CD4-positive, alpha-beta T cell treated with Interleukin-4 for 4 hours (primary cell): Measurements from ENCODE around the gene CLEC7A.
A peak's percentile ranks its signal among the peaks of the same experiment; 100 is the strongest.

Source experiments
- DNase-seq: peaks from one replicate; pipeline ENCODE4 v3.0.0-alpha.2; 2020

Gene CLEC7A

DNA sequence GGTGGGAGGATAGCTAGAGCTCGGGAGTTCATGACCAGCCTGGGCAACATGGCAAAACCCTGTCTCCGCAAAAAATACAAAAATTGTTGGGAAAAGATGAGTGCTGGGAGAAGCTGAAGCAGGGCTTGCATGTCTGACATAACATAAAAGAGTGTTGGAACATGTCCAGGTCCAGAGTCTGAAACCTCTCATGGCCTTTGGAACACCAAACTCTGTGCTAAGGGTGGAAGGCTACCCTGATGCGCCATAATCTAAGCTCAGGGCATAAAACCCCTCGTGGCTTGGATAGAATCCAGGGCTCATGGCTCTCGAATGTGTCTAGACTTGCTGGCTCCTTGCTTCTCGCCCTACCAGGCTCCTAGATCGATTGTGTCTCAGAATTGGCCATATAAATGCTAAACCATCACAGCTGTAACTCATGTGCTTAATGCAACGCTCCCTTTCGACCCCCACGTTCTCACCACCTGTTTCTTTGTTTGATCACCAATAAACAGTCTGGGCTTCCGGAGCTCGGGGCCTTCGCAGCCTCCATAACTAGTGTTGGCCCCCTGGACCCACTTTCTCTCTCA, 6.7 kb upstream of the CLEC7A start:
- no peak for DNase-seq

DNA sequence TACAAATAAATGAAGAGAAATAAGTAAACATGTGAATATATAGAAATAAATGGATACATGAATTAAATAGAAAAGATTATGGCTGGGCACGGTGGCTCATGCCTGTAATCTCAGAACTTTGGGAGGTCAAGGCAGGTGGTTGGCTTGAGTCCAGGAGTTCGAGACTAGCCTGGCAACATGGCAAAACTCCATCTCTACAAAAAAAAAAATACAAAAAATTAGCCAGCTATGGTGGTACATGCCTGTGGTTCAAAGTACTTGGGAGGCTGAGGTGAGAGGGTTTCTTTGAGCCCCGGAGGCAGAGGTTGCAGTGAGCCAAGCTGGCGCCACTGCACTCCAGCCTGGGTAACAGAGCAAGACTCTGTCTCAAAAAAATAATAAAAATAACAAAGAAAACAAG, 5.1 kb upstream of the CLEC7A start:
- DNase-seq: no peak

DNA sequence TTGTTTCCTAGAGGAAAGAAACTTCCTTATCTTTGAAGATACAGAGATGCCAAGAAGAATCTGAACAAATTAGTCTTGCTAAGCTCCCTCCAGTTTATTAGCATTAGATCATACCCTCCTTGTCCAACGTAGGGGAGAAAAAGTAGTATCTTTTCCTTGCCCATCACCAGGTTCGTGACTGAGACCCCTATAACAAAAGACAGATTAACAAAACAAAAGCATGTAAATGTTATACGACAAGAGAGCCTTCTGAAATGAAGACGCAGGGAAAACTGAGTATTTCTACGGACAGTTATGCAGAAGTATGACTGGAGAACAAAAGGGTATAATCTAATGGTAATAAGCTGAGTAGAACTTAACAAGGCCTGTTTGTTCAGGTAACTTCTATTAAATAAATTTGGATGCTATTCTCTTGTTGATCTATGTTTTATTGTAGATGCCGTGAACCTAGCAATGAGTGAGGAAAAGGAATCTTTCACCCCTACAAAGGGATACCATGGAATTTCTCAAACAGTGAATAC, 2.9 kb upstream of the CLEC7A start:
- DNase-seq: no peak

DNA sequence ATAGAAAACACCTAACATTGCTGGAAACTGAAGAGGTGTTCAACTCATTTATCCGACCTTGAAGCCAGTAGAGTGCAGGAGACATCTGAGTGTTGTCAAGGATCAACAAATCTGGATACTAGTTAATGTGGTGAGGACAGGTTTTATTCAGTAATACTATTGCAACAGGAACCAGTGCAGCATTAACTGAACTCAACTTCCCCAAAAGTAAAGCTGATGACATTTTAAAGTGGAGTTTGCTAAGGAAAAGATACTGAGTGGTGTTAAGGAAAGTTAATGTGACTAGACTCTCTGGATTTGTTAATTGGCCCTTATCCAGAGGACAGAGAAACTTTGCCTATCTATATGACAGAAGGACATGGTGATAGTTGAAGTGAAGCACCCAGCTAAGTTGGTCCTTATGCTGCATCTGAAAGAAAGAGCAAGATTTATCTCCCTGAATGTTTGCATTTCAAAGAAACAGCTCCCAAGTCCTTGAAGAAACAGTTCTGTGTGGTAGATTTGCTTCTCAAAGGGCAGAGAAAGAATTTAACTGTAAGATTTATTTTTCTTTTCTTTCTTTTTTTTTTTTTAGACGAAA, 1.2 kb upstream of the CLEC7A start:
- DNase-seq: no peak

DNA sequence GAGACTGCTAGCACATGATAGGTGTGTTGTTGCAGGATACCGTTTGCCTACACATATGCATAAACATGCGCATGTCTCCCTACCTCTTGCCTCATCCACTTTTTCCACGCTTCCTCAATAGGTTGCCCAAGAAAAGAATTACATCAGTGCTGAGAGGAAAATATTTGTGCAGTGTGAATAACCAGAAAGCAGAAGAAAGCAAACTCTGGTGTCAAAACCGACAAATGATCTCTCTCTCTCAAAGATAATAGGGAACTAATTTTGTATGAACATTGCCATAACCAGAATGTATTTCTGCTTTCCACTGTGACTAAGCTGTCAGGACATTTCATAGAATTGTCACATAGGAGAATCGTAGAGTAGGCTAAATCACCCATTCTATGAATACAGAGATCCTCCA, 1.3 kb downstream of the CLEC7A start:
- DNase-seq: peak; percentile 11

DNA sequence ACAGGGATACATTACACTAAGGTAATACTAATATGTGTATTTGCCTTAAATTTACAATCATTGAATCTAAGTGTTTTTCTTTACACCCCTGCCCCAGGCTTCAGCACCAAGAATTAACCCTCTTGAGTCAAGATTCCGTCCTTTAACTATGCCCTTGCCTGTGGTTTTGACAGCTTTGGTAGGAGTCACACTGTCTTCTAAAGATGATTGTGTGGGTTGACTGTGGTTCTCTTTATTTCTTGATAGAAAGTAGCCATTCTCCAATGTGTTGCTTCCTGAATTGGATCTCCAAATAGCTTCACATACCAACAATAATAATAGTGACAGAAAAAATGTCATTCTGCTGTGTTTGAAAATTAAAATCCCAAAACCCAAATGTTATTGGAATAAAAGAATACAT, 3.6 kb downstream of the CLEC7A start:
- DNase-seq: no peak

DNA sequence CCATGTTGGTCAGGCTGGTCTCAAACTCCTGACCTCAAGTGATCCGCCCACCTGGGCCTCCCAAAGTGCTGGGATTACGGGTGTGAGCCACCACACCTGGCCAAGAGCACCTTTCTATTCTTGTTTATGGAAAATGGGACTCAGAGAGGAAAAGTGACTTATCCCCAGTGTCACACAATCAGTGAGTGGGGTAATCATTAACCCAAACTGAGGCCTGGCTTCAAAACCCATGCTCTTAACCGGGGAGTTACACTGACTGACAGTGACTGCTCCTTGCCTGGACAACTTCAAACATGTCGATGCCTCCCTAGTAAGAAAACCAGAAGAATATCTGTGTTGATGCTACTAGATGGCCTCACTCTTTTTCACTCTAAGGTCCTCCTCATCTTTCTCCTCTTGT, 7.3 kb downstream of the CLEC7A start:
- DNase-seq: no peak

DNA sequence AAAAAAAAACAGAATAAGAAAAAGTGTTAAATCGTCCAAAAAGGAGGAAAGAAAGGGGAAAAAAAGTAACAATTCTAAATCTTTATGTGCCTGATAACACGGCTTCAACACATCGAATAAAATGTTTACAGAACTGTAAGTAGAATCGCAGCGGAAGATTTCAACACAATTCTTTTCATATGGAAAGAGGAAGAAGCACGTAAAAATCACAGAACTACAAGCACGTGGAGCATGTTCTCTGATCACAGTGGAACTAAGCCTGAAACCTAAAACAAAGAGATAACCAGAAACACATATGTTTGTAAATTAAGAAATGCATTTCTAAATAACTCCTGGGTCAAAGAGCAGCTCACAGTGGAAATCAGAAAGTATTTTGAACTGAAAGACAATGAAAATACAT, 8.7 kb downstream of the CLEC7A start:
- no peak for DNase-seq

DNA sequence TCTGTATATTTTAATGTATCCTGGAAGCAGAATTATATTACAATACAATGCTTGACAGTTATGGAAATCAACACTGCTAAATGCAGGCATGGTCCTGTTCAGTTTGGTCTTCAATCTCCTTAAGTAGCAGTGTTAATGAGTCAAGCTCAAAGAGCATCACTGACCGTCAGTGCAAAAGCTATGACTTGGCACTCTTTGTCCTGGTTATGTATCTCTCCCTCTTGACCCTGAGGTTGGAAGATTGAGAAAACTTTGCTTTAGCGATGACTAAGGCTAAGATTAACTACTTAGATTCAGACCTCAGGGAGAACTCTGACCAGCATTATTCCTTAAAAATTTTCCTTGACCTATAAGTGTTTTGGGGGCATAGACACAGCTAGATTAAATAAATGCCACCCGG, 10.9 kb downstream of the CLEC7A start:
- no peak for DNase-seq

DNA sequence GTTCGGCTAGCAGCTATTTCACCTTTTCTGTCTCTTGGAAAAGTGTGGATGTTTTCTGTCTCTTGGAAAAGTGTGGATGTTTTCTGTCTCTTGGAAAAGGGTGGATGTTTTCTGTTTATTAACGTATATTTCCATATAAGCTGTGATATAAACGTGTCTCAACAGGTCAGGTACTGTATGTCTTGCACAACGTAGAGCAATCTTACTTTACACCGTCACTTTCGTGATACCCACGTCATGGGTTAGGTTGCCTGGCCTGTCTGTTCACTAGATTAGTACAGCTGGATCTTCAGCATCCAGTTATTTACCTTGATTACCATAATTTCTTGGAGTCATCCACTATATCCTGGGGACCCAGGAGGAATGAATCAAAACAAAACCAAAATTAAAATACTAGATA, 14.1 kb downstream of the CLEC7A start:
- DNase-seq: no peak

DNA sequence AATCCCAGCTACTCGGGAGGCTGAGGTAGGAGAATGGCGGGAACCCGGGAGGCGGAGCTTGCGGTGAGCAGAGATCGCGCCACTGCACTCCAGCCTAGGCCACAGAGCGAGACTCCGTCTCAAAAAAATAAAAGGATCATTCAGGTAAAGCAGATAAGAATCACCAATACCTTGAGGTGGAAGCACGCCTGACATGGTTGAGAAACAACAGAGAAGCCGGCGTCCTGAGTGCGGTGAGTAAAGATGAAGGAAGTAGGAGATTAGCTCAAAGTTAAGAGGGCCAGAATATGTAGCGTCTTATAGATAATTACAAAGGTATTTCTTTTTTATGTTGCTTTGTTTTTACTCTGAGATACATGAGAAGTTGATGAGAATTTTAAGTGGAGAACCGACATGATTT, 14.7 kb downstream of the CLEC7A start:
- DNase-seq: no peak

DNA sequence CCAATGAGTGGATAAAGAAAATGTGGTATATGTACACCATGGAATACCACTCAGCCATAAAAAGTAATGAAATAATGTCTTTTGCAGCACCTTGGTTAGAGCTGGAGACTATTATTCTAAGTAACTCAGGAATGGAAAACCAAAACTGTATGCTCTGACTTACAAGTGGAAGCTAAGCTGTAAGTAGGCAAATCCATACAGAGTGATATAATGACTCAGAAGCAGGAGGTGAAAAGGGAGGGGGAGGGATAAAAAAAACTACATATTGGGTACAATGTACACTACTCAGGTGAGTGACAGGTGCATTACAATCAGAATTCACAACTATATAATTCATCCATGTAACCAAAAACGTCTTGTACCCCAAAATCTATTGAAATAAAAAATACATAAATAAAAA, 16.1 kb downstream of the CLEC7A start:
- DNase-seq: no peak

DNA sequence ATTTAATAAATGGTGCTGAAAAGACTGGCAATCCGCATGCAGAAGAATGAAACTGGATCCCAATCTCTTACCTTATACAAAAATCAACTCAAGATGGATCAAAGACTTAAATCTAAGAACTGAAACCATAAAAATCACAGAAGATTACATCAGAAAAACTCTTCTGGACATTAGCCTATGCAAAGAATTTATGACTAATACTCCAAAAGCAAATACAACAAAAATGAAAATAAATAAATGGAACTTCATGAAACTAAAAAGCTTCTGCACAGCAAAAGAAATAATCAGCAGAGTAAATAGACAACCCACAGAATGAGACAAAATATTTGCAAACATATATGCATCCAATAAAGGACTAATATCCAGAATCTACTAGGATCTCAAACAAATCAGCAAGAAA, 16.9 kb downstream of the CLEC7A start:
- DNase-seq: no peak

DNA sequence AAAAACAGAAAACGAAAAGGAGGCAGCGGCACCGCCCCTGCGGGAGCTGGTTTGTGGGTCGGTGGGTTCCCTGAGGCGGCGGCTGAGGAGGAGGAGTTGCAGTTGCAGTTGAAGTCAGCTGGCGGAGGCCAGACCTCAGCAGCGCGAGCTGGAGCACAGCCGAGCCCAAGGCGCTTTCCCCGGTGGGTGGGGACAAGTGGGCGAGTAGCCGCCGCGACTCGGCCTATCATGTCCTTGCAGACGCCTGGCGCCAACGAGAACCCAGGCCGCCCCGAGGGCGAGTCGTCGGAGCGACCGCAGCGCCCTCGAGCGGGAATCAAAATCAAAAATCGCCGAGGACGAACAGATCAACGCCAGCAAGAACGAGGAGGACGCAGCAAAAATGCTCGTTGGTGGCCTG, 18.5 kb downstream of the CLEC7A start:
- DNase-seq: no peak

DNA sequence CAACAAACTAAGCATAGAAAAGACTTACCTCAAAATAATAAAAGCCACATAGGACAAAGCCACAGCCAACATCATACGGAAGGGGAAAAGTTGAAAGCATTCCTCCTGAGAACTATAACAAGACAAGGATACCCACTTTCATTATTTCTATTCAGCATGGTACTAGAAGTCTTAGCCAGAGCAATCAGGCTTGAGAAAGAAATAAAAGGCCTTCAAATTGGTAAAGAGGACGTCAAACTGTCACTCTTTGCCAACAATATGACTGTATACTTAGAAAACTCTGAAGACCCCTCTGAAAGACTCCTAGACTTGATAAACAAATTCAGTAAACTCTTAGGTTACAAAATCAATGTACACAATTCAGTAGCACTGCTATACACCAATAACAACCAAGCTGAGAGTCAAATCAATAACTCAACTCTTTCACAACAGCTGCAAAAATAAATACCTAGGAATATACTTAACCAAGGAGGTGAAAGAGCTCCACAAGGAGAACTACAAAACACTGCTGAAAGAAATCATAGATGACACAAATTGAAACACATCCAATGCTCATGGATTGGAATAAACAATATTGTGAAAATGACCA, 19.6 kb downstream of the CLEC7A start:
- no peak for DNase-seq

DNA sequence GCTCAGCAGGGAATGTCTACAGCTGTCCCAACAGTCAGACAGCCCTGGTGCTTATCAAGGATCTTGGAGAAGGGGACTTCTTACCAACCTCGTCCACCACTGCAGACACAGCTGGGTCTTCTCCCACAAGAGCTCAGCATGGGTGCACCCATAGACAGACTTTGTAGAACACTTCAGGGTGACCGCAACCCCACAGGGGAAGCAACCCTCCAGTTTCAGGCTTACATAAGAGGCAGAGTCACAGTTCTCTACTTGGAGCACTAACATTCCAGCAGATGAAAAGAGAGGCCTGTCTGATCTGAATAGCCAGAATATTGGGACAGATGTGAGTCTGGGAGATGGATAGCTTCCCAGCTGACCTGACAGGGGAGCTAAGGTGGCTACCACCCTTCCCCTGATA, 27.7 kb downstream of the CLEC7A start:
- DNase-seq: no peak

DNA sequence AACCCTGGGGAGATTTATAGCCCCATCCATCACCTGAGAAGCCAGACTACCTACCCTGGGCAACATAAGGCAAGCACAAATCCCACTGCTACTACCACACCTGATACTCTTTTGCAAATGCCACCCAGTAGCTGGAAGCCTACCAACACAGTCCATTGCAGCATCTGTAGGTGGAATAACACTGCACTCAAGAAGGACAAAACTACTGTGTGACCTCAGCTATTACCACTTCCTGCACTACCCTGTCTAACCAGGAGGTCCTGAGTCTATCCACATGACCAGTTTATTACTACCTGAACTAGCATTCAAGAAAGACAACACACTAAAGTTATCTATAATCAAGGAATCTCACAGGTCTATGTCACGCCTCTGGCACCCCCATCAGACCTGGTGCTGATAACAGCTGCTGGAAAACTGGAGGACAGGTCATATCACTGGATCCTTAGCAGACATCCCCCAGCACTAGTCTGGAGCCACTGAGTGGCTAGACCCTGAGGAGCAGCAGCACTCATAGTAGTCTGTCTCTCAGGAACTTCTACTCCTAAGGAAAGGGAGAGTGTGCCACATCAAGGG, 28.3 kb downstream of the CLEC7A start:
- no peak for DNase-seq

DNA sequence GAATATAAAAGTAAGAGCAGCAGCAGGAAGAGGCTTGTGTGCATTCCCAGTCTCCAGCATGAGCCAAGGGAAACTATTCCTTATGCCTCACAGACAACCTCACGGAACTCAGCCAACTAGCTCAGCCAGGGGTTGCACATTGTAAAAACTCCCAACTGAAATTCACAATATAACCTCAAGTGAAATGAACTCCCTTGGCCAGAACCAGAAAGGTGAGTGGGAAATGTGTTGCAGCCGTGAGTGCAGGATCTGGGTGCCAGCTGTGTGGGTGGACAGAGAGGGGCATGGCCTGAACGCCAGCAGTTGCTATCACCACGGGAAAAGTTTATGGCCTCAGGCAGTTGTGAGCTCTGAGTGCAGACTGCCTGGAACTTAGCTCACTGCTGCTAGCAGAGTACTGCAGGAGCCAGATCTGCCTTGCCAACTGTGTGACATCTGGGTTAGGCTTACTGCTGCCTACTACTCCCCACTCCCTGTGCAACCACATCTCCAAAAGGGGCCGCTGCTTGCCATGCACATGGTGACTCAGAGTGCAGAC, 28.9 kb downstream of the CLEC7A start:
- DNase-seq: no peak

DNA sequence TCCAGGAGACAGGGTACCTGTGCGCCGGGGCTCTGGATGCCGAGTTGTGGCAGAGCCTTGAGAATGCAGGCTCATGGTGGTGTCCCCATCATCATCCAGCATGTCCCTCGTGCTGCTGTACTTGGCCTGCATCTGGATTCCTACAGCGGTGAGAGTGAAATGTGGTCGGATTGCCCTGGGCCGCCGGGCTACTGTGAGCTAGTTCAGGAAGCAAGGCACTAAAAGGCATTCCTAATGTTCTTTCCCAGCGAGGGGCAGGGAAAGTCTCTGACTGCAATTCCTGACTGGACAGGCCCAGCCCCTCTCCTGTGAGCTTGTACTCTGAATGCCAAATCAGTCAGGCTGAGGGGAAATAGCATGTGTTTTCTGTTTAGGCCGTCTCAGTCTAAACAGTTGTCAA, 31.2 kb downstream of the CLEC7A start, which contains the start of gene CLEC1A:
TSS of gene CLEC1A (minus strand) at position 195 of the 400 bp plus-strand sequence. CDS start at position 132, 63 bp downstream.
- no peak for DNase-seq

DNA sequence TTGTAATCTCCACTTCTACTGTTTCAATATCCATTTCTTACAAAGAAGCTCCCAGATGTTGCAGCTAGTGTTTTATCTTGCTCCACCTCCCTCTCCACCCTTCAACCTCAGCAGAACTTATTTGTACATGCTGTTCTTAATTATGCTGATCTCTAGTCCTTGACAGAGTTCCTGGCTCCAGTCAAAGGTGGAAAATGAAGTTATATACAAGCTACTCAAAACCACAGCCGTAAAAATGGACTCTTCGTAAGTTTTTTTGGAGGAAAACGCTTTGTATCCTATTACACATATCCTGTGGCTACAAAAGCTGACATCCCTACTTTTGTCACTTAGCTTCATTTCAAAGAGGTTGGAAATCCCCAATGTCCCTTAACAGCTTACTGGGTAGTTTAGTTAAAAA, 32.5 kb downstream of the CLEC7A start:
- no peak for DNase-seq

DNA sequence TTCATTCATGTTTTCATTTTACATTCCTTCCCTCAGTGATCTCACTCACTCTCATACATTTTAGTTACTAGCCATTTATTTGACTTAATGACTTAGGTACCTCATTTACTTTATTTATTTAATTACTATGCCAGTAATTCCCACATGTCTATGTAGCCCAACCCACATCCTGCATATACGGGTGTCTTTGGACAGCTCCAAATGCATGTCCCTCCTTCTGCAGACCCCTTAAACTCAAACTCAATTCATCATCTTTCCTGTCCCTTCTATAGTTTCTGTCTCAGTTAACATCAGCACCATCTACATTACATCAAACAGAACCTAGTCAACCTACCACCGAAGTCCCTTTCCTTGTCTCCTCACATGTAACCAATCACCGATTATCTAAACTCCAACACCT, 34.0 kb downstream of the CLEC7A start:
- no peak for DNase-seq

DNA sequence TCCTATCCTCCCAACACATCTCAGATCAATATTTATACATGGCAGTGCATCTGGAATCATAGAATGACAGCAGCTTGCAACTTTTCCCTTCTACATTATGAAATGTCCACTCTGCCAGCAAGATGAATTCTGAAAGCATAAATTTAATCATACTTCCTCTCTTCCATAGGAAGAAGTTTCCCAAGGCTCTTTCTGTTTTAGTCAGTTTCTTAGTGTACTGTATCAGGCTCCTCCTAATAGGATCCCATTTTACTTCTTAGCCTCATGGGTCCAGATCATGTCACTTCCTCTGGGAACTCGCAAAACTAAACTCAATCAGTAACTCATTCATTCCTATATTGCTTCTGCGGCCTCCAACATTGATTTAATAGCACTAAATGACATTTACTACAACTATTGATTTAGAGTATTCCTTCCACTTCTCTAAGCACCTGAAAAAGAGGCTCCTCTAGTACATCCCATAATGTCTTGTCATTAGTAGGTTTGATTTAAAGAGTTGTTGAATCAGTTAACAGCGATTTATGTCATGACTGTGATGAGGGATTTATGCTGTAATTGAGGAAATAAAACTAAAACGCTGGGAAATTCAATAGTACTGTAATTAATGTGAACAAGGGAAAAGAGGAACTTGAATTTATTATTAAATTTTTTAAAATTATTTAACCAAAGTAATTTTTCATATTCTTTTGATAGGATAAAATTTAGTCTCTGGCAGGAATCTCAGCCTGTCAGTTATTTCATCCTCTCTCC, 35.2 kb downstream of the CLEC7A start:
- DNase-seq: no peak
